Stimulated activated naive CD4-positive, alpha-beta T cell (primary cell): ENCODE measurements around the gene UCHL1.
A peak's percentile ranks its signal among the peaks of the same experiment; 100 is the strongest.

Experiments used
- DNase-seq, 6 experiments: peaks; one replicate each; lab custom pipeline; 2025; lab: John Stamatoyannopoulos, UW

Gene UCHL1

GRCh38 chr4:41256740-41257256, at the start of gene UCHL1:
Gene UCHL1, plus strand, starts transcription at chr4:41256928. Its CDS starts 49 bp downstream, at chr4:41256977.
- no peak for DNase-seq

- DNase-seq: no peak
Measured at GRCh38 chr4:41207291-41207831, 49.4 kb upstream of the UCHL1 start.

- DNase-seq: no peak
Measured at GRCh38 chr4:41209187-41209586, 47.5 kb upstream of the UCHL1 start.

- DNase-seq: no peak
Measured at GRCh38 chr4:41209901-41210300, 46.8 kb upstream of the UCHL1 start.

GRCh38 chr4:41211951-41212615, 44.6 kb upstream of the UCHL1 start:
- no peak for DNase-seq

GRCh38 chr4:41212616-41213203, 44.0 kb upstream of the UCHL1 start:
- no peak for DNase-seq

- no peak for DNase-seq
Measured at GRCh38 chr4:41213625-41214135, 43.0 kb upstream of the UCHL1 start.

- peak in 2 of 6 experiments; percentile 1 to 3 for DNase-seq
Measured at GRCh38 chr4:41214136-41214824, 42.4 kb upstream of the UCHL1 start, which contains the start of gene APBB2. Gene APBB2, minus strand, starts transcription at chr4:41214542. Its CDS starts 181,288 bp downstream, at chr4:41033254.

- DNase-seq: no peak
Measured at GRCh38 chr4:41214825-41215146, 41.9 kb upstream of the UCHL1 start.

- DNase-seq: no peak
Measured at GRCh38 chr4:41215155-41215554, 41.6 kb upstream of the UCHL1 start.

- no peak for DNase-seq
Measured at GRCh38 chr4:41215969-41216293, 40.8 kb upstream of the UCHL1 start.

- DNase-seq: peak in 4 of 6 experiments; percentile 3 to 22 (median 14)
Measured at GRCh38 chr4:41216294-41217019, 40.3 kb upstream of the UCHL1 start.

GRCh38 chr4:41217020-41217333, 39.8 kb upstream of the UCHL1 start:
- DNase-seq: no peak

- no peak for DNase-seq
Measured at GRCh38 chr4:41217374-41217773, 39.4 kb upstream of the UCHL1 start.

- DNase-seq: no peak
Measured at GRCh38 chr4:41218703-41219102, 38.0 kb upstream of the UCHL1 start.

GRCh38 chr4:41219421-41219950, 37.2 kb upstream of the UCHL1 start:
- DNase-seq: no peak

- DNase-seq: no peak
Measured at GRCh38 chr4:41221850-41222645, 34.7 kb upstream of the UCHL1 start.

GRCh38 chr4:41227902-41228301, 28.8 kb upstream of the UCHL1 start:
- DNase-seq: no peak

- no peak for DNase-seq
Measured at GRCh38 chr4:41232406-41232805, 24.3 kb upstream of the UCHL1 start.

GRCh38 chr4:41232856-41233255, 23.9 kb upstream of the UCHL1 start:
- DNase-seq: no peak

- DNase-seq: no peak
Measured at GRCh38 chr4:41236032-41236431, 20.7 kb upstream of the UCHL1 start.
